Vagina (tissue), 2 donors: ENCODE data around the gene DNM3.

ENCODE experiments used
- POLR2A ChIP-seq, 2 donors: fragments of 450-650 bp; IDR thresholded peaks; one replicate each; pipeline ENCODE4 v1.6.1; 2017; ENCODE audit warnings: antibody characterized with exemption in 2 of 2, mild to moderate bottlenecking in 2 of 2, moderate library complexity in 2 of 2
- POLR2AphosphoS5 ChIP-seq, 2 donors: sonication (generic); formaldehyde crosslinking; IDR thresholded peaks; one replicate each; pipeline ENCODE4 v1.9.0; 2017; ENCODE audit warnings: antibody characterized with exemption in 2 of 2, mild to moderate bottlenecking in 2 of 2, low read depth in 1 of 2; ENCODE audit not compliant: insufficient read depth in 1 of 2
- TF ChIP-seq, protein P1 (sequence below), 3 experiments: fragments of 450-650 bp in 2 of 3; fragments of 200-600 bp in 1 of 3; sonication (generic) in 1 of 3; IDR thresholded peaks; one replicate each; pipeline ENCODE4 v1.5.1; 2017 to 2019; ENCODE audit warnings: antibody characterized with exemption in 3 of 3, mild to moderate bottlenecking in 2 of 3, moderate library complexity in 2 of 3

DNA sequence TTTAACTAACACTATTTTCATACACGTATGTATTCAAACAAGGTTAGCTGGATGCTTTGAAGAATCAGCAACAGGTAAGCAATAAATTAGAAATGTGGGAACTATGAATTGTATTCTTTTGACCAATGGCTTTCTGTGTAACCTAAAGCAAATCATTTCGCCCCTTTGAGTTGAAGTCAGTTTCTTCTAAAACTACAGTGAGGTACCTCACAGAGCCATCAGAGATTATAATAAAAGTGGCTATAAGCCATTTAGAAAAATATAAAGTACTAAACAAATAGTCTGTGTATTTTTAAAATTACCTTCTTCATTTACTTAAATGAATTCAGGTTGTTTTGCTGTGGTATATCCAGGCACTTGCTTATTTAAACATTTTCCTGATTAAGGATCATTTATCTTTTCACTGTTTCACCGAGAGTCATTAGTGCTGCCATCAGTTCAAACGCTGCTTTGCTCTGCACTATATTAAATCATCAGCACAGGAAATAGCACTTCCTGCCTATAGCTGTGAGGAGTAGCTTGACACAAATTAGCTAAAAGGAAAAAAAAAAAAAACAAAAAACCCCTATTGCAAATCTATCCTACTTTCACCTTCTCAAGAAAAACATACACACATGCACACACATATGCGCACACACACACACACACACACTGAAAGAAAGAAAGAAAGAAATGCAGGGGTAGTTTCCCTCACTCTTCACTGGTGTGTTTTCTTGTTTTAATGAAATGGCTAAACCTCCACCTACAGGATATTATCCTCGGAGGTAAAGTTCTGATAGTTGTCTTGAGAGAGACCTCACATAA lies 539.3 kb downstream of the DNM3 start:
- TF ChIP-seq, protein P1, sequence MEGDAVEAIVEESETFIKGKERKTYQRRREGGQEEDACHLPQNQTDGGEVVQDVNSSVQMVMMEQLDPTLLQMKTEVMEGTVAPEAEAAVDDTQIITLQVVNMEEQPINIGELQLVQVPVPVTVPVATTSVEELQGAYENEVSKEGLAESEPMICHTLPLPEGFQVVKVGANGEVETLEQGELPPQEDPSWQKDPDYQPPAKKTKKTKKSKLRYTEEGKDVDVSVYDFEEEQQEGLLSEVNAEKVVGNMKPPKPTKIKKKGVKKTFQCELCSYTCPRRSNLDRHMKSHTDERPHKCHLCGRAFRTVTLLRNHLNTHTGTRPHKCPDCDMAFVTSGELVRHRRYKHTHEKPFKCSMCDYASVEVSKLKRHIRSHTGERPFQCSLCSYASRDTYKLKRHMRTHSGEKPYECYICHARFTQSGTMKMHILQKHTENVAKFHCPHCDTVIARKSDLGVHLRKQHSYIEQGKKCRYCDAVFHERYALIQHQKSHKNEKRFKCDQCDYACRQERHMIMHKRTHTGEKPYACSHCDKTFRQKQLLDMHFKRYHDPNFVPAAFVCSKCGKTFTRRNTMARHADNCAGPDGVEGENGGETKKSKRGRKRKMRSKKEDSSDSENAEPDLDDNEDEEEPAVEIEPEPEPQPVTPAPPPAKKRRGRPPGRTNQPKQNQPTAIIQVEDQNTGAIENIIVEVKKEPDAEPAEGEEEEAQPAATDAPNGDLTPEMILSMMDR (IDR thresholded peaks at IDR 0.05): no peak
- no peak for TF ChIP-seq POLR2AphosphoS5 (IDR thresholded peaks at IDR 0.05; ENCODE audit: insufficient read depth in 1 of 2, low read depth in 1 of 2)
- TF ChIP-seq POLR2A (IDR thresholded peaks at IDR 0.05): no peak
